Stimulated activated CD4-positive, alpha-beta T cell treated with anti-CD3 and anti-CD28 coated beads, Interleukin-15, amount 100 ng/mL, for 24 hours (primary cell): Measurements from ENCODE around the gene SLC45A2.
"Not testable (repeated sequence)": the region's sequence is repeated elsewhere in the genome, so short reads cannot be mapped to it uniquely, and the experiment has no call there.

Source experiments
- DNase-seq: peaks from one replicate; pipeline ENCODE4 v3.0.0-alpha.2; 2020

SLC45A2 gene

DNA sequence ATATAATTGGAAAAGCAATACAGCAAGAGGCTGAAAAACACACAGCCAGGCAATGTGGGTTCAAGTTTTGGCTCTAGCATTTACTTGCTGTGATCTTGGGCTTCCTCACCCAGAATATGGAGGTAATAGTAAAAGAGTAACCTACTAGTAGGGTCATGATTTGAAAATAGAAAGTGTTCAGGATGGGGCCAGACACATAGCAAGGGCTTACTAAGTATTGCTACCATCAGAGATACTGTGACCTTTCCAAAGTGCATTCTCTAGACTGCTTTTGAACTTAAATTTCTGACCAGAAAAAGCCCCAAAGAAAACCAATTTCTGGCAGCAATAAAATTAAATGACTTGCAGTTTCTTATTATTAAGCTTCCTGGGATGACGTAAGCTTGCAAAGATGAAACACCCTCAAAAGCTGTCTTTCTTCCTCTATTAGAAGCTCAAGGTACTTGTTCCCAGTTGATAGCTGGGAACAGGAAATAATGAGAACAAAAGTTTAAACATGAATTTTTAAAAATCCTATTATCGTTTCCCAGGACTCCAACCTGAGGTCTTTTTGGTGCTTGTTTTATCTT is 20.3 kb downstream of the SLC45A2 start:
- no peak for DNase-seq

DNA sequence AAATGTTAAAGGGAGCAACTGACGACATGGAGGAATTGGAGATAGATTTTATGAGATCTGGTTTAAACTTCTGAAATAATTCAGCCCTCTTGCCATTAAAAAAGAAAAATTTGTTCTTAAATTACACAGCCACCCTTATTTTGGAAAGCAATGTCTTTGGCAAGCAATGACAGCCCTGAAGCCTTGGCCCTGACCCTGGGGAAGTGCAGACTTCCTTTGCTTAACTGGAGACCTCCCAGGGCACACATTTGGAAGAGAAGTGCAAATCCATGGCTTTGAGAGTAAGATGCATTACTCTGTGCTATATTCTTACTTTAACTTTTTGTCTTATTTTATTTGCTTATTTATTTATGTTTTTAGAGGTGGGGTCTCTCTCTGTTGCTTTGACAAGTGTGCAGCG is 26.3 kb downstream of the SLC45A2 start:
- DNase-seq = no peak

DNA sequence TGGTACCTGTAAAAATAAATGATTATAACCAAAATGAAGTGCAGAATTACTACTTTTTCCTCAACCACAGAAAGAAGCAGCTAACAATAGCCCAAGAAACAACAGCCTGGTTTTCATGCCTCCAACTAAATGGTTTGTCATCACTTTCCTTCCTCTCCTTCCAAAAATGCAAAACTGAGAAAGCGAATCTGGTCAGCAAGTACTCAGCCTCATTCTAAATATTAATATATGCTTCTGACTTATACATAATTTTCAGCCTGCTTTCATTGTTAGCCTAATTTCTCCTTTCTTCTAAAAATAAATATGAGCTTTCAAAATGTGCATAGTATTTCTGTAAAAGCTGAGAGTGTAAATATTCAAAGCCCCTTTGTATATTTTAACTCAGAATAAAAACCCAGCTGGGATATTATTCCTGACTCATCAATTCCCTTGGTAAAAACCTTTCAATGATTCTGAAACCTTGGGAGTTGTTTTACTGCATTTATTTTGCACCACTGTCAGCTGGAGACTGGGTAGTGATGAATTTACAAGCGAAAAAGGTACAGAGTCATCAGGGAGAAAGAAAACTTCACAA is 26.8 kb downstream of the SLC45A2 start:
- DNase-seq = no peak

DNA sequence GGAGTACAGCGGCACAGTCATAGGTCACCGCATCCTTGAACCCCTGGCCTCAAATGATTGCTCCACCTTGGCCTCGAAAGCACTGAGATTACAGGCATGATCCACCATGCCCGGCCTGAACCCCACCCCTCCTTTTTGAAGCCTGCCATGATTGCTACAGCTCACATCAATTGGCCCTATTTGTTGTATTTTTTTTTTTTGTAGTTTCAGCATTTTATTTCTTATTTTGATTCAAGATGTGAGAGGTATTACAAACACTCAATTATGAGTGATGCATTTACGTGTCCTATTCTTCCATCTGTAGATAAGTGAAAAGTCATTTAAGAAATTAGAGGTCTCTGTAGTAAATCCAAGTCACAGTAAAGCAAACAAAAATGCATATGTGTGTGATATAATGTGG is 32.3 kb downstream of the SLC45A2 start:
- not testable (repeated sequence) for DNase-seq

DNA sequence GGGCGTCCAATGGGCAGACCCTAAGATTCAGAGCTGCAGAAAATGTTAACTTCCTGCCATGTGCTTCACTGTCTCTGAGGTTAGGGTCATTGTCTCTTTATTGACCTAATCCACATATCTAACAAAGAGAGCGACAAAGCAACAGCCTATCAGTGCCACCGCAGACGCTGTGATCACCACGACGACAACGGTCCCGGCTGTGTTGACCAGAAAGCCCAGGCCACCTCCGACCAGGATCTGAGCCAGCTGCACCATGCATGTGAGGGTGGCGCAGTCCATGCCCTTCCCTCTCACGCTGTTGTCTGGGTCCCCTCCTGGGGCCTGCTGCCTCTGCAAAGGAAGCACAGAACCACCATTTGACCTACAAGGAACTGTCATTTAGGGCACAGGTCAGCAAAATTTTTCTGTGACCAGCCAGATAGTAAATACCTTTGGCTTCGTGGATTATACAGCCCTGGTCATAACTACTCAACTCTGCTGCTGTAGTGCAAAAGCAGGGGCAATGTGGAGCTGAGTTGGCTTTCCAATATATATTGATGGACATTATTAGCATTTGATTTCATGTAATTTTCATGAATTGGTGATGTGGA is 39.9 kb downstream of the SLC45A2 start:
- no peak for DNase-seq

DNA sequence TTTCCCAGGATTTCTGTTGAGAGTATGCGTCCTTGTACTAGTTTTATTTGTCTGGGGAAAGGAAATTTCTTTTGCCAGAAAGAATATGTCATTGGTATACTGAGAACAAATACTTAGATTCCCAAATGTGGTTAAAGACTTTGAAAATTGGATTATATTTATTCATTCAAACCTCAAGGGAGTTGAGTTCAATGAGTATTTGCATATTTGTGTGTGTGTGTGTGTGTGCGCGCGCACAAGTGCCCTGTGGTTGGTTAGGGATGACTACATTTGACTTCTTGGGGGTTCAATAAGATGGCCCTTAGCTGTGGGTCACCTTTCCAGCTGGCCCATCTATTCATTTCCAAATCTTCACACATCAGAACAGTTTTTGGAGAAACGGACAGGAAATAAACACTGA is 43.4 kb downstream of the SLC45A2 start:
- no peak for DNase-seq

DNA sequence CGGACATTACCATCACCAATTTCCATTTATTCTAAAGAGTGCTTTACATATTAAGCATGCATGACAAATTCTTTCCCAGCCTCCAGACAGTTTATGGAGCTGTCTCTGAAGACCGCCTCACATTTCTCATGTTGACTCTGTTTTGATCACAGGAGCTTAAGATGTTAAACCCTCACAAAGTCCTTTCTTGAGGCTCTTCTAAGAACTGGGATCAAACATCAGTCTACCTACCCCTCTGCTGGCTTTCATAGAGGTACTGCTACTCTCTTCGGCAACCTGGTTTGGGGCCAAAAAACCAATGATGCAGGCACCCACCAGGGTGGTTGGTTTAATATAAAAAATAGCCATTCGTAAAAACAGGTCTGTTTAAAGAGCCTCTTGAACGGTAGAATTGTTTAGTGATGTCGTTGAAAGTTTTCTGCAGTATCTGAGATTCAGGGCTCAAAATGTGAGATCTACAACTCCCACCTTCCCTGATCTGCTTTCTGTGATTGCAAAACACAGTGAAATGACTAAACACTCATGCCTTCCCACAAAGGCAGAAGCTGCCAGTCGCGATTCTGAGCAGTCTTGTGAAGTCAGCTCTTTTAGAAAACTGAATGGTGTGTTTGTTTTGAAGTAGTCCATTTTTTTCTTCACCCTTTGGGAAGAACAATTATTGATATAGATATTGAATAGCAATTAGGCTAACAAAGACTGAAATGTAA is 44.8 kb downstream of the SLC45A2 start:
- no peak for DNase-seq

DNA sequence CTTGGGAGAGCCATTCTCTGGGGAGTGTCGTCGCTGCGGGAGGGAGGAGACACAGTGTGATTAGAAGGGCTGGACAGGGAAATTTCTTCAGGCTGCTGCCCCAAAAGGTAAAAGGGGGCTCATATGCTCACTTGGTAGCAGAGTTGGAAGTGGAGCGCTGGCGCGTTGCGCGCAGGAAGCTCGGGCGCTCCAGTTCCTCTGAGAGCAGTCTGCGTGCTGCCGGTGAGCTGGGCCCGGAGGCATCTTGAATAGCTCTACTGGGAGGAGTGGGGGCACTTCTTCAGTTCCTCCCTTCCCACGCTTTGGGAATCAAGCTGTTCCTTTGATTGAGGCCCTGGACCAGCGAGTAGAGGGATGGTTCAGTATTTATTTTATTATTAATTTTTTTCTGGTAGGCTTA is 45.6 kb downstream of the SLC45A2 start:
- DNase-seq = no peak

DNA sequence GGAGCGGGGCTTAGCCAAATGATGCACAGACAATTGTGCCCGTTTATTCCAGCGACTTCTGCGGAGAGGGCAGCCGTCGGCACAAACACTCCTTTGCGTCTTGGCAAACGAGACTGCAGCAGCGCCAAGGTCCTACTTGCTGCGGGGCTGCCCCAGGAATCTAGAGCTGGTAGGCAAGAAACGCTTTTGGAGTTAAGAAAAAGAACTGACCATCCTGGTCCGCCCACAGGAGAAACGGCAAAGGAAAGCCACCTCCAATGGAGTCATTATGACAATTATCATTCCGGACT is 46.0 kb downstream of the SLC45A2 start:
- DNase-seq = no peak

DNA sequence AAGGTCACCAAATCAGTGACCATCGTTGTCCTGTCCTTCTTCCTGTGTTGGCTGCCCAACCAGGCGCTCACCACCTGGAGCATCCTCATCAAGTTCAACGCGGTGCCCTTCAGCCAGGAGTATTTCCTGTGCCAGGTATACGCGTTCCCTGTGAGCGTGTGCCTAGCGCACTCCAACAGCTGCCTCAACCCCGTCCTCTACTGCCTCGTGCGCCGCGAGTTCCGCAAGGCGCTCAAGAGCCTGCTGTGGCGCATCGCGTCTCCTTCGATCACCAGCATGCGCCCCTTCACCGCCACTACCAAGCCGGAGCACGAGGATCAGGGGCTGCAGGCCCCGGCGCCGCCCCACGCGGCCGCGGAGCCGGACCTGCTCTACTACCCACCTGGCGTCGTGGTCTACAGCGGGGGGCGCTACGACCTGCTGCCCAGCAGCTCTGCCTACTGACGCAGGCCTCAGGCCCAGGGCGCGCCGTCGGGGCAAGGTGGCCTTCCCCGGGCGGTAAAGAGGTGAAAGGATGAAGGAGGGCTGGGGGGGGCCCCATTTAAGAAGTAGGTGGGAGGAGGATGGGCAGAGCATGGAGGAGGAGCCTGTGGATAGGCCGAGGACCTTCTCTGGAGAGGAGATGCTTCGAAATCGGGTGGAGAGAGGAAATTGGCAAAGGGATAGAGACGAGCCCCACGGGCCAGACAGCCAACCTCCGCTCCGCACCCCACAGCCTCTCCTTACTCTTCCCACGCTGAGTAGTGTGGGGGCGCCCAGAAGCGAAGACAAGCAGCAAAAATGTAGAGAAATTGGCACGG is 46.6 kb downstream of the SLC45A2 start:
- no peak for DNase-seq

DNA sequence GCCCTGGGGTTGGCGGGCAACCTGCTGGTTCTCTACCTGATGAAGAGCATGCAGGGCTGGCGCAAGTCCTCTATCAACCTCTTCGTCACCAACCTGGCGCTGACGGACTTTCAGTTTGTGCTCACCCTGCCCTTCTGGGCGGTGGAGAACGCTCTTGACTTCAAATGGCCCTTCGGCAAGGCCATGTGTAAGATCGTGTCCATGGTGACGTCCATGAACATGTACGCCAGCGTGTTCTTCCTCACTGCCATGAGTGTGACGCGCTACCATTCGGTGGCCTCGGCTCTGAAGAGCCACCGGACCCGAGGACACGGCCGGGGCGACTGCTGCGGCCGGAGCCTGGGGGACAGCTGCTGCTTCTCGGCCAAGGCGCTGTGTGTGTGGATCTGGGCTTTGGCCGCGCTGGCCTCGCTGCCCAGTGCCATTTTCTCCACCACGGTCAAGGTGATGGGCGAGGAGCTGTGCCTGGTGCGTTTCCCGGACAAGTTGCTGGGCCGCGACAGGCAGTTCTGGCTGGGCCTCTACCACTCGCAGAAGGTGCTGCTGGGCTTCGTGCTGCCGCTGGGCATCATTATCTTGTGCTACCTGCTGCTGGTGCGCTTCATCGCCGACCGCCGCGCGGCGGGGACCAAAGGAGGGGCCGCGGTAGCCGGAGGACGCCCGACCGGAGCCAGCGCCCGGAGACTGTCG is 47.3 kb downstream of the SLC45A2 start:
- DNase-seq = no peak

DNA sequence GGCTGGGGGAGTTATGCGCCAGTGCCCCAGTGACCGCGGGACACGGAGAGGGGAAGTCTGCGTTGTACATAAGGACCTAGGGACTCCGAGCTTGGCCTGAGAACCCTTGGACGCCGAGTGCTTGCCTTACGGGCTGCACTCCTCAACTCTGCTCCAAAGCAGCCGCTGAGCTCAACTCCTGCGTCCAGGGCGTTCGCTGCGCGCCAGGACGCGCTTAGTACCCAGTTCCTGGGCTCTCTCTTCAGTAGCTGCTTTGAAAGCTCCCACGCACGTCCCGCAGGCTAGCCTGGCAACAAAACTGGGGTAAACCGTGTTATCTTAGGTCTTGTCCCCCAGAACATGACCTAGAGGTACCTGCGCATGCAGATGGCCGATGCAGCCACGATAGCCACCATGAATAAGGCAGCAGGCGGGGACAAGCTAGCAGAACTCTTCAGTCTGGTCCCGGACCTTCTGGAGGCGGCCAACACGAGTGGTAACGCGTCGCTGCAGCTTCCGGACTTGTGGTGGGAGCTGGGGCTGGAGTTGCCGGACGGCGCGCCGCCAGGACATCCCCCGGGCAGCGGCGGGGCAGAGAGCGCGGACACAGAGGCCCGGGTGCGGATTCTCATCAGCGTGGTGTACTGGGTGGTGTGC is 48.0 kb downstream of the SLC45A2 start, which contains the start of gene RXFP3:
RXFP3 (plus strand) TSS at position 6 of the 636 bp plus-strand sequence; CDS start at position 361, 355 bp downstream.
- no peak for DNase-seq

DNA sequence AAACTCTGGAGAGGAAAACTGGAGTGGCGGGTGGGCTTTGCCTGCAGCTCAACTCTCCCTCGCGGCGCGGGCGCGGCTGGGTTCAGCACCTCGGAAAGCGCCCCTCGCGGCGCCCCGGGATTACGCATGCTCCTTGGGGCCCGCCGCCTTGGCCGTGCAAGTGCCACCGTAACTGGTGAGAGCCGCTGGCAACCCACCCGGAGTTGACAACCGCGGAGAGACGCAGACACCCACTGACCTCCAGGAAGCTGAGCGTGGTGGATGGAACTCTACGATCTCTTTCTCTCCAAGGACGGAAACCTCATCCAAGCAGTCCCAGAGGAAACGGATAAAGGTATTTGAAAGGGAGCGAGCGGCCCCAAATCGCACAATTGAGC is 48.5 kb downstream of the SLC45A2 start:
- peak; percentile 62 for DNase-seq

DNA sequence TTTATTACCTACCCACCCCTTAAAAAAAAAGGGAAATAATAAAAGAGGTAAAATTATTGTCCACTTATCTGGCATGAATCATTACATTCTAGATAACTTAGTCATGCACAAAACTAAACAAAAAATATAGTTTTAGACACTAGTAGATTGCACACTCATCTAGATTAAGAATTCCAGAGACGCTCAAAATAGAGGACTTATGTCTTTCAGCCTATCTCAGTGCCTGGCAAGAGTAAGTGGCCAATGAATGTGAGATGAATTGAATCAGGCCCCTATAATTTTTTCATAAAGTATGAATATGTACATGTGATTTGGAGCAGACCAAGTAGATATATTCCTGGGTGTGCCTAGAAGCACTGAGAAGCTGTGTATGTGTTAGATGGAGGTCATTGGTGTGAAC is 50.3 kb downstream of the SLC45A2 start:
- no peak for DNase-seq

DNA sequence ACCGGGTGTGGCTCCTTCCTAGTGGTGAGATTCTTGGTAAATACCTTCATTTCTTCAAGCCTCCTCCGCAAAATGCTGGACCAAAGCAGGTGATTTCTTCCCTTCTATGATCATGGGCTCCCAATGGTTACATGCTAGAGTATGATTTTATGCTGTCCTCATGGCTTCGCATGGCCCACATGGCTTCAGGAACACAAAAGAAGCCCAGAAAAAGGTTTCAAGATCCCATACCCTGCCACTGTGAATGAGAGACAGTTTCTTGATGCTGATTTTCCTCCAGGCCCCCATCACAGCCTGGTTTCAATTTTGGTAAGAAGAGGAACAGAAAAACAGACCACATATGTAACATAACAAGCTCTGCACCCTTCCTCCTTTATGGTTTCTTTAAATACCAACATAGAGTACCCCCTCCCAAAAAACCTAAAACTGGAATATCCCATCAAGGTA is 50.7 kb downstream of the SLC45A2 start:
- DNase-seq = no peak

DNA sequence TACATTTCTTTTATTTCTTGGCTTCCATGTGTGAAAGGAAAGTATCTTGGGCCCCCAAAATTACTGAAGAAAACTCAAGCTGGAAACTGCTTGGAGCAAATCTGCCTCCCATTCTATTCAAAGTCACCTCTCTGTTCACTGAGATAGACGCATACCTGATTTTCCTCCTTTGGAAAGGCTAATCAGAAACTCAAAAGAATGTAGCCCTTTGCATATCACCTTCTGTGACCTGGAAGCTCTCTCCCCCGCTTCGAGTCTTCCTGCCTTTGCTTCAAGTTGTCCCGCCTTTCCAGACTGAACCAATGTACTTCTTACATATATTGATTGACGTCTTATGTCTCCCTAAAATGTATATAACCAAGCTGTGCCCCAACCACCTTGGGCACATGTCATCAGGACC is 53.4 kb downstream of the SLC45A2 start:
- DNase-seq = no peak

DNA sequence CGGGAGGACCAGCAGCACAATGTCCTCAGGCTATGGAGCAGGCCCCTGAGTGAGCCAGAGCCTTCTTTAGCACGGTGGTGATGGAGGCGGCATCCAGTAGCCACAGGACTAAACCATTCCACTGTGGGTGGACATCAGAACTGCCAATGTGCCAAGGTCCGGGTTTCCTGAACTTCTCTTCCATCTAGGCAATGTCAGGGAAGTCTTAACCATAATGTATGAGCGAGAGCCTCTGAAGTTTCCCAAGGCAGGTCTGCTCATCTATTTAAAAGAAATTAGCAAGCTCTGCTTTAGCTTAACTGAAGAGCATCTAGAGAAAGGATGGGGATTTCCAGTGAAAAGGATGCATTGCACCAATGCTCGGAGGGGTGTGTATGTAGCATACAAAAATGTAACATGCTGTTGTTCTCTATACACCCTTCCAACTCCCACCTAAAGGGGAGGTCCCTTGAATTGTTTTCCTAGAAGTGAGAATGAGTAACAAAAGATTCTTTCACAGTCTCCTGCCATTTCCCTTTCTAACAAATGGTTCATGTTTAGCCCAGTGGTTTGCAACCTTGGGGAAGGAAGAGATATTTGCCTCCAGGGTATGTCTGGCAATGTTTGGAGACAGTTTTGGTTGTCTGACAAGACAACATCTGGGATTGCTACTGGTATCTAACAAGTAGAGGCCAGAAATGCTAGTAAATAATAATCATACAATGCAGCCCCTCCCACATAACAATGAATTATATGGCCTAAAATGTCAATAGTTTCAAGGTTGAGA is 54.4 kb downstream of the SLC45A2 start:
- no peak for DNase-seq

DNA sequence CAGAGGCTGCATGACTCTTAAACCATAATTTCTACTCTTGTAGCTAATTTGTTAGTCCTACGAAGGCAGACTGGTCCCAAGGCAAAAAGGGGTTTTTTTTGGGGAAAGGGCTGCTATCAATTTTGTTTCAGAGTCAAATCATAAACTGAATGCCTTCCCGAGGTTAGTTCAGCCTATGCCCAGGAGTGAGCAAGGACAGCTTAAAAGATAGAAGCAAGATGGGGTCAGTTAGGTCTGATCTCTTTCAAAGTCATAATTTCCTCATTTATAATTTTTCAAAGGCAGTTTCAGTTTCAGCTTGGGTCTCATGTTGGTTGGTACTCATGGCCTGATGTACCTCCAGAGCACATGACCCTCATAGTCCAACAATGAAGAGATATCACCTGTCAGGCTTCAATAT is 56.2 kb downstream of the SLC45A2 start:
- DNase-seq = no peak

DNA sequence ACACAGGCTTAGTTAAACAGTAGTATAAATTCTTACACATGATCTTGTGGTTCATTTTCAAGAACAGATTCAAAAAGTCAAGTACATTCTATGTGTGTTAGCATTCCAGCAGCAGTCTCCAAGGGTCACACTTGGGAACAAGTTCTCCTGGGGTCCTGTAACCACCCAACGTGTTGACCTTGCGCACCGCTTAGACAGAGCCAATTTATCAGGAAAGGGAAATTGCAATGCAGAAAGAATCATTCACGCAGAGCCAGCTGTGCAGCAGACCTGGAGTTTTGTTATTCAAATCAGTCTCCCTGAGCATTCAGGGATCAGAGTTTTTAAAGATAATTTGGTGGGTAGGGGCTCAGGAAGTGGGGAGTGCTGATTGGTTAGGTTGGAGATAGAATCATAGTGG is 56.8 kb downstream of the SLC45A2 start:
- DNase-seq = no peak

DNA sequence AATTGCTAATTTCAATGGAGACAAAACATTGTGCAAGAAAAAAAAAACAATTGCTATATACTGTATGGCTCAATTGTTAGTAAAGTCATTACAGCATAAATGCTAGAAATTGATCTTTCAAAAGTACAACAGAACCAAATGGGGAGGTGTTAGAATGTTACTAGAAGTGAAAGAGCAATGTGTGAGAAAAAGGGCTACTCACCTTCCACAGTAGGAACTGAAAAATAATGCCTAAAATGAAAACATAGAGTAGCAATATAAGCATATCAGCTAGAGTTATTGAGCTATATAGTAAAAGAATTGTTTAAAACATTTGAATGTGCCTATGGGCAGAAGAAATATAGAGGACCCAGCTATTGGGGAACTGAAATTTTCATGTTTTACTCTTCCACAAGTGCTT is 59.2 kb downstream of the SLC45A2 start:
- no peak for DNase-seq

DNA sequence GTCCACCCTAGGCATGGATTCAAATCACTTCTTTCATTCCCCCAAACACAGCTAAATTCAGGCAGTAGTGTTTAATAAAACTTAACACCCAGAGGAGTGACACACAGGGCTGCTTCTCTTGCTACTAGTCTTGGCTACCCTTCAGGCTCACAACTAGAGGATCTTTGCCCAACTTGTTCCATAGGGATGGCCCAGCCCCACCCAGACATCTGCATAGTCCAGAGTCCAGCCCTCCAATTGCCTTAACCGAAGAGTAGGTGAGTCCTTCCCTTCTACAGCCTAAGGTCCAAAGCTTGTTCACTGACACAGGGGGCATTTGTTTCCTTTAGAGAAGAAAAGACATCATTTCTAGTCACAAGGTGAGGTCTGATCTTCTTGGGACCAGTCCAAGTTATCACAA is 63.5 kb downstream of the SLC45A2 start:
- DNase-seq = no peak

DNA sequence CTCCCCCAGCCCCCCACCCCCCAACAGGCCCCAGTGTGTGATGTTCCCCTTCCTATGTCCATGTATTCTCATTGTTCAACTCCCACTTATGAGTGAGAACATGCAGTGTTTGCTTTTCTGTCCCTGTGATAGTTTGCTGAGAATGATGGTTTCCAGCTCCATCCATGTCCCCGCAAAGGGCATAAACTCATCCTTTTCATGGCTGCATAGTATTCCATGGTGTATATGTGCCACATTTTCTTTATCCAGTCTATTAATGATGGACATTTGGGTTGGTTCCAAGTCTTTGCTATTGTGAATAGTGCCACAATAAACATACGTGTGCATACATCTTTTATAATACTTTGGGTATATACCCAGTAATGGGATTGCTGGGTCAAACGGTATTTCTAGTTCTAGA is 69.6 kb downstream of the SLC45A2 start:
- not testable (repeated sequence) for DNase-seq
